Smooth muscle cell (in vitro differentiated cells): ENCODE results near the gene UBASH3B. TPM values are rescaled to one million over a fixed set of nuclear protein-coding genes. Genes with fewer than 3 reads are reported as not detected.

Source experiments
- DNase-seq: peaks from one replicate; lab custom pipeline; 2025; ENCODE audit not compliant: unreplicated experiment; lab: John Stamatoyannopoulos, UW
- H2AFZ ChIP-seq: fragments of 200-600 bp; sonication (generic); 2 replicates; pipeline ENCODE4 v1.6.0; 2016; ENCODE audit warnings: antibody characterized with exemption, low read depth, mild to moderate bottlenecking
- H3F3A ChIP-seq: fragments of 200-600 bp; sonication (generic); 2 replicates; pipeline ENCODE4 v1.6.0; 2017; ENCODE audit warnings: antibody characterized with exemption, low read depth
- H3K27ac ChIP-seq: fragments of 200-600 bp; sonication (generic); 2 replicates; pipeline ENCODE4 v1.5.1; 2016; ENCODE audit warnings: low read depth, mild to moderate bottlenecking
- H3K27me3 ChIP-seq: fragments of 200-600 bp; sonication (generic); 2 replicates; pipeline ENCODE4 v1.6.1; 2016; ENCODE audit warnings: low read depth, mild to moderate bottlenecking
- H3K36me3 ChIP-seq: fragments of 200-600 bp; sonication (generic); 2 replicates; pipeline ENCODE4 v1.5.1; 2016; ENCODE audit warnings: low read depth
- H3K4me1 ChIP-seq: fragments of 200-600 bp; sonication (generic); 2 replicates; pipeline ENCODE4 v1.5.1; 2016; ENCODE audit warnings: low read depth
- H3K4me2 ChIP-seq: fragments of 200-600 bp; sonication (generic); 2 replicates; pipeline ENCODE4 v1.6.0; 2016; ENCODE audit warnings: mild to moderate bottlenecking
- H3K4me3 ChIP-seq: fragments of 200-600 bp; sonication (generic); 2 replicates; pipeline ENCODE4 v1.5.1; 2016; ENCODE audit warnings: mild to moderate bottlenecking
- H3K79me2 ChIP-seq: fragments of 200-600 bp; sonication (generic); 2 replicates; pipeline ENCODE4 v1.6.0; 2016; ENCODE audit warnings: low read depth, mild to moderate bottlenecking
- H3K9ac ChIP-seq: fragments of 200-600 bp; sonication (generic); 2 replicates; pipeline ENCODE4 v1.6.0; 2016; ENCODE audit warnings: low read depth
- H3K9me3 ChIP-seq: fragments of 200-600 bp; sonication (generic); replicated peaks from 2 replicates; pipeline ENCODE4 v1.5.1; 2016; ENCODE audit warnings: low read depth
- H4K20me1 ChIP-seq: fragments of 200-600 bp; sonication (generic); 2 replicates; pipeline ENCODE4 v1.6.0; 2016; ENCODE audit warnings: low read depth
- CTCF ChIP-seq: fragments of 200-600 bp; sonication (generic); IDR thresholded peaks from 2 replicates; pipeline ENCODE4 v1.5.1; 2017; ENCODE audit warnings: borderline replicate concordance, mild to moderate bottlenecking, antibody characterized with exemption; ENCODE audit not compliant: insufficient read depth, poor library complexity, severe bottlenecking
- WGBS: methylation state at CpG from one replicate; pipeline ENCODE4 v1.1.7; 2016; ENCODE audit warnings: low lambda C conversion rate; 5-methylcytosine and 5-hydroxymethylcytosine counted together
- polyA plus RNA-seq: library from polyadenylated mRNA; unstranded; fragments of >200 nt; fragmentation: Nextera tagmentation; extraction: Ambion mirVana; gene quantifications from 2 replicates; pipeline ENCODE4 v1.2.1, GENCODE V29; 2016
- total RNA-seq: library from RNA; depleted of rRNA; stranded (reverse); fragments of >200 nt; gene quantifications from 2 replicates; pipeline ENCODE4 v1.2.3, GENCODE V29; 2014

The UBASH3B gene
- total and polyA plus RNA-seq, 2 experiments from 2014 or later, result 15.8 to 30.5 TPM

GRCh38 chr11:122795307-122795706, 139.8 kb downstream of the UBASH3B start:
- peaks cover 10% of the 10 kb centered on the region for H3F3A ChIP-seq
- H3K79me2 ChIP-seq, result no peaks in the 10 kb centered on the region
- no peaks in the 10 kb centered on the region for H3K27me3 ChIP-seq
- H4K20me1 ChIP-seq, result no peaks in the 10 kb centered on the region
- no peak overlapping the region for H3K4me2 ChIP-seq
- no peak overlapping the region for H3K27ac ChIP-seq
- no peak for TF ChIP-seq CTCF
- peaks cover 17% of the 10 kb centered on the region for H3K36me3 ChIP-seq
- H3K9ac ChIP-seq, result no peak overlapping the region
- no peak overlapping the region for H3K4me3 ChIP-seq
- no peaks in the 10 kb centered on the region for H3K4me1 ChIP-seq
- H3K9me3 ChIP-seq, result no peaks in the 10 kb centered on the region
- WGBS, result 93% methylated on average over 5 of the region's 5 CpGs
- H2AFZ ChIP-seq, result no peak overlapping the region
- DNase-seq, result no peak

- Histone ChIP-seq H4K20me1 (no peaks in the 10 kb centered on the region), H3K9me3 (no peaks in the 10 kb centered on the region), H3K4me1 (no peaks in the 10 kb centered on the region), H3K4me2 (no peak overlapping the region), H2AFZ (no peak overlapping the region), H3K27me3 (no peaks in the 10 kb centered on the region), H3K79me2 (no peaks in the 10 kb centered on the region), H3K36me3 (peaks cover 17% of the 10 kb centered on the region), H3K9ac (no peak overlapping the region), H3K27ac (no peak overlapping the region), H3K4me3 (no peak overlapping the region), H3F3A (peaks cover under 1% of the 10 kb centered on the region)
- WGBS, result 76% methylated on average over 11 of the region's 11 CpGs
- DNase-seq, result no peak
- peak; percentile 86 for TF ChIP-seq CTCF
Measured at GRCh38 chr11:122796128-122796717, 140.7 kb downstream of the UBASH3B start.

- Histone ChIP-seq H3K27ac (no peak overlapping the region), H3K27me3 (no peaks in the 10 kb centered on the region), H3K4me3 (no peak overlapping the region), H3K36me3 (peaks cover 17% of the 10 kb centered on the region), H3K9ac (no peak overlapping the region), H4K20me1 (no peaks in the 10 kb centered on the region), H3K4me2 (no peak overlapping the region), H2AFZ (no peak overlapping the region), H3K4me1 (no peaks in the 10 kb centered on the region), H3K9me3 (no peaks in the 10 kb centered on the region), H3K79me2 (no peaks in the 10 kb centered on the region), H3F3A (no peaks in the 10 kb centered on the region)
- DNase-seq, result no peak
- WGBS, result 95% methylated on average over 1 of the region's 1 CpG
- no peak for TF ChIP-seq CTCF
Measured at GRCh38 chr11:122797651-122798050, 142.1 kb downstream of the UBASH3B start.

GRCh38 chr11:122799406-122800105, 144.0 kb downstream of the UBASH3B start:
- Histone ChIP-seq H3K4me3 (no peak overlapping the region), H3K9ac (no peak overlapping the region), H3K27me3 (no peaks in the 10 kb centered on the region), H3K36me3 (peaks cover 17% of the 10 kb centered on the region), H3F3A (peaks cover 4% of the 10 kb centered on the region), H3K9me3 (no peaks in the 10 kb centered on the region), H3K27ac (no peak overlapping the region), H4K20me1 (no peaks in the 10 kb centered on the region), H3K79me2 (no peaks in the 10 kb centered on the region), H3K4me2 (no peak overlapping the region), H2AFZ (no peak overlapping the region), H3K4me1 (peaks cover 7% of the 10 kb centered on the region)
- DNase-seq, result no peak
- no peak for TF ChIP-seq CTCF
- 90% methylated on average over 4 of the region's 4 CpGs for WGBS
